GM19240 (cell line): ENCODE data around the gene DLST.

Experiments used
- DNase-seq: peaks from one replicate; pipeline ENCODE4 v3.0.0; 2011; ENCODE audit warnings: low spot score; ENCODE audit not compliant: insufficient read length

DLST gene

GRCh38 chr14:74938531-74939495, 57.1 kb downstream of the DLST start:
- no peak for DNase-seq

GRCh38 chr14:74940956-74941565, 59.3 kb downstream of the DLST start:
- no peak for DNase-seq

DNA sequence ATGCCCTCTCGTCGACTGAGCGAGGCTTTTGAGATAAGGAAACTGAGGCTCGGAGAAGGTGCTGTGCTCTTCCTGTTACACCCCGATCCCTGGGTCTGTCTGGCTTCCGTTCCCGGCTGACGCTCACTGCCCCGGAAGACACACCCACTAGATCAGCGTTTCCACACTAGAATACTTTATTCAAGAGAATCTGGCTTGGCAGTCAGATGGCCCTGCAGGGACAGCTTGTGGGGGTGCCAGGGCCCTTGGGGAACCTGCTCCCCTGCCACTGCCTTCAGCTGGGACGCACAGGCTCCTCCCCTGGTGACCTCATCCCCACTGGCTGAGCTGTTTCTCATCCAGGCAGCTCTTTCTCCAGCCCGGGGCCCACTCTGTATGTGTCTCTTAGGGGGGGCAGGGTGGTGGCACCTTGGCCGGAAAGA, 60.0 kb downstream of the DLST start:
- peak; percentile 61 for DNase-seq

DNA sequence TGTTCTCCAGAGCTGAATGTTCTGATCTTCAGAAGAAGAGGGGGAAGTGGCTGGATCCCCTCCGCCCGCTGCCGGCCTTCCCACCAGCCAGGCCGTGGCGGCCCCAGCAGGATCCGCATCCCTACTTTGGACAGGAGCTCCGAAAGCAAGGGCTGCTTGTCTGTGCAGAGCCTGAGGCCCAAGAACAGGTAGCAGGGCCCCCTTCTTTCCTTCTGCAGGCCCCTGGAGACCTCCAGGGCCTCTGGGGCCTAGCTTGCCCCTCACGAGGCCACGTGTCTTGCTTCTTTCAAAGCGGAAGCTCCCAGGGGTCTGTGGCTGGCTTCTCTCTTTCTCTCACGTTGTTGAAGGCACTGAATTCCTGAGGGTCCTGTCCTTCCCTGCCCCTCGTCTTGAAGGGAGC, 60.5 kb downstream of the DLST start:
- no peak for DNase-seq

DNA sequence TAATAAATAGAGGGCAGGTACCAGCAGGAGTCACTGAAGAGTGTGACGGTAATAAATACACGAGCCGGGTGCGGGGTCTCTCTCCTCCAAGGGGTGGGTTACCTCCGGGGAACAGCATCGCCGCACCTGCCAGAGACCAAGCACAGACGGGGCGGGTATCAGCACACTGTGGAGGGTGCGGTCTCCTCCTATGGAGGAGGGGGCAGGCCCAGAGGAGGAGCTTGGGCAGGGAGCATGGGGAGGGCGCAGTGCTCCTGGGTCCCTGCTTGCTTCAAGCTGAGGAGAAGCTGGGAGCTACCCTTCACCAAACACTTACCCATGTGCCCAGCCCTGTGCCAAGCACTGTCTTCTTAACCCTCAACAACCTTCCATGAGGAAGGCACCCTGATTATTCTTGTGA, 60.9 kb downstream of the DLST start:
- DNase-seq: no peak

DNA sequence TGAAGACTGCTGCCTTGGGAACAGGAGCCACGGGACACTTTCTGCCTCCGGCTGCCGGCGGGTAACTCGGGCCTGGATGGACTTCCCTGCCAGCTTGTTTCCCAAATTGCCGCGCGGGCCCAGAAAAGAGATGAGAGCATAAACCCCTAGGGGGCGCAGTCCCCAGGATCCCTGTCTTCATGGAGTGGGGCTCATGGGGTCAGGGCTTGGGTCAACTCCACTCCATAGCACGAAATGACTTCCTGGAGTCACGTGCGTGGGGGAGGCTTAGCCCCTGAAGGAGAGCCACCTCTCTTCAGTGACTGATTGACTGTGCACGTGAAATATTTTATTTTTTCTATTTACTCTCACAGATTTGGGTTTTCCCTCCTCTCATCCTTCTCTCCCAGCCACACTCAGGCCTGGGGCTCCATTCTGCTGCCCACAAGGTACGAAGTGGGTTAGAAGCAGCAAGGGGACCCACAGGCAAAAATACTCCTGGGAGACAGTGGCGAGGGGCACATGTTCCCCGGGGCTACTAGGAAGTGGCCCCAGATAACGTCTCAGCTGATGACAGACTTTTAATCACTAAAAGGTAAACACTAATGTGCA, 63.6 kb downstream of the DLST start:
- DNase-seq: no peak

- DNase-seq: peak; percentile 94
Observed at GRCh38 chr14:74945852-74946658, 64.3 kb downstream of the DLST start.

DNA sequence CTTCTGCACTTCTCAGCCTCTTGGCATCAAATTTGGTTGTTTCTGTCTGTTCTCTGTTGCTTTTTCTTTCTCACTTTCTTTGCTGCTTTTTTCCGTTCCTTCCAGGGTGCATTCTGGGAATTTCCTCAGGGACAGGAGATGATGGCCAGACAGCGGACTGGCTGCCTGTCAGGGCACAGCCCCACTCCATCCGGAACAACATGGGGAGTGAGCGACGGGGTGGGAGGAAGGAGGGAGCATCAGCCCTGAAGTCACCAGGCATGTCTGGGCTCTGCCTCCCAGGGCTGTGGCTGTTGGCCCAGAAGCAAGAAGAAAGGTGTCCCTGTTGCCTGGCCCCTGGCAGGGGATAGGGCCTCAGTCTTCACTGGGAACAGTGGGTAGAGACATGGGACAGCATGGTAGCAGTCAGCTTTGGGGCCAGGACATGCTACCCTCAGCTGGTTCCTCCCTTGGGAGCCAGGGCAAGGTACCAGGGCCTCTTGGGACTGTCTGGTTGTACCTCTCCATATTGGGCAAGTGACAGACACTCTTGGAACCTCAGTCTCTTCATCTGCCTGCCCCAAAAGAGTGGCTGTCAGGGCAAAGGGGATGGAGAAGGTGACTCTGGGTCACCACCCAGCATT, 65.1 kb downstream of the DLST start:
- no peak for DNase-seq

GRCh38 chr14:74947353-74948227, 65.9 kb downstream of the DLST start:
- DNase-seq: no peak

DNA sequence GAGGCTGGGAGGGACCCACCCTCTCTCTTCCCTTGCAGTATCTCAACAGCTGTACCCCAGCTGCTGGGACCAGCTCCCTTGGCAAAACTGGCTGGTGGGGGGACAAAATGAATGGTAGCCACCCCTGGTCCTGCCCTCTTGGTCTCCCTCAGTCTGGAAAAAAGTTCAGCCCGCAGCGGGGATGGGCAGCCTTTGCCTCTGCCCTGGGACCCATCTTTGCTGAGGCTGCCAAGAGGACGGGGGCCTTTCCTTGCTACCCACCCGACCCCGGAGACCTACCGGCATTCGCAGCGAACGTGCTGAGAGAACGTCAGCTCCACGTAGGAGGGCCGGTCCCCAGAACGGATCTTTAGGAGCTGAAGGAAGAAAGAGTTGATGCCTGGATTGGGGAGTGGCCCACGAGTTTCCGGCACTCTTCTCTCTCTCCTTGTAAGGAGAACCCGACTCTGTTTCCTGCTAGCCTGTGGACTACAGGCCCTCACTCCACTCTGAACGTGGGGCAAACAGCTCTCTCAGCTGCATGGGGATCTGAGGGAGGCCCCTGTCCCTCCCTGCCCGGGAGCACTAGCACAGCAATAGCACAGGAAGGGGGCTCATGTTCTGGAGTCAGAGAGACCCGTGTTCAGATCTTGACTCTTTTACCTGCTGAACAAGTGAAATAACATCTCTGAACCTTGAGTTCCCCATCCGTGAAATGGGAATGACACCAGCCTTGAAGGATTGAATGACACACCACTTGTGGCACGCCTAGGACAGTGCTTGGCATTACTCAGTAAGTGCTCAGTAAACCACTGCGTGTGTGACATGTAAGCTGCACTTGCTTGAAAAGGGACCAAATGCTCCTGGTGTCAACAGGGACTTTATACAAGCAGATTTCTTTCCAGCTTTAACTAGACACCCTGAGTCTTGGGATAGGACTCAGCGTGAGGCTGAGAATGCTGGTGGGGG, 66.8 kb downstream of the DLST start:
- no peak for DNase-seq

DNA sequence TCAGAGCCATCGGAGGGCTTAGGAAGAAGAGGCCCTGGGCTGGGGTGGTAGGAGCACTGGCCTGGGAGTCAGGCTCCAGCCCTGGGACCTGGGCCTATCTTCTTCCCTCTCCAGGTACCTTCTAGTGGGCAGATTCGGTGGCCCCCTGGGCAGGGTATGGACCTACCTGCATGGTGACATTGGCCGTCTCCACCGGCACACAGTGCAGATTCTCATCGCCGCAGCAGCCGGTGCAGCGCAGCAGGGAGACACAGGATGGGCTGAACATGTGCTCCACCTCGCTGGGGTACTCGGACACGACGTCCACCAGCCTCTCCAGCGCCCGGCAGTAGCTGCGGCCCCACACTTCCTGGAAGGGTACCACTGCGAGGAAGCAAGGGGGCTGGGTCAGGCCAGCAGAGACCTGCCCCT, 67.5 kb downstream of the DLST start:
- no peak for DNase-seq

DNA sequence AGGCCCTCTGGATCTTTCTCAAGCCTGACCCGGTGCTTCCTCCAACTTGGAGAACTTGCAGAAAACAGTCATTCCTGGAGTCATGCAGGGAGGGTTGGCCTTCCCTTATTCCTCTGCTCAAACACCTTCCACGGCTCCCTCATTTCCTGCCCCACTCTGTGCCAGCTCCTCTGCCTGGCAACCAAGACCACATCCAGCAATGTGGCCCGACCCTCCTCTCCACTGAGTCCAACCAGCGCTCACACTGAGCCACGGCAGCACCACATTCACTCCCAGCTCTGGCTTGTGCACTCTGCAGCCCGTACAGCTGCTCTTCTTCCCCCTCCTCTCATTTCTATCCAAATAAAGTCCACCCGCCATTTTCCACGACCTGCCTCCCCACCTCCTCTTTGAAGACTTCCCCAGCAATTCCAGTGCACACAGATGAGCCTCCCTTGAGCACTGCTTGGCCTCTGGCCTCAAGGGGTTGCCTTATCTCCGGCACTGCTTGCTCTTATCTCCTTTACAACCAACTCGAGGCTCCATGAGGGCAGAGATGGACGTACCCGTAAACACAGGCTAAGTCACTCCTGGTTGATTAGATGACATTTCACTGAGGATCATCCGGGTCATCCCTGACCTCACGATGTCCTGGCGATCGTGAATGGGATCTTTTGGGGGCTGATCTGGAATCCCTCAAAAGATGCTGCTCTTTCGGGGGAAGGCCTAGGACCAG, 68.3 kb downstream of the DLST start:
- DNase-seq: no peak

DNA sequence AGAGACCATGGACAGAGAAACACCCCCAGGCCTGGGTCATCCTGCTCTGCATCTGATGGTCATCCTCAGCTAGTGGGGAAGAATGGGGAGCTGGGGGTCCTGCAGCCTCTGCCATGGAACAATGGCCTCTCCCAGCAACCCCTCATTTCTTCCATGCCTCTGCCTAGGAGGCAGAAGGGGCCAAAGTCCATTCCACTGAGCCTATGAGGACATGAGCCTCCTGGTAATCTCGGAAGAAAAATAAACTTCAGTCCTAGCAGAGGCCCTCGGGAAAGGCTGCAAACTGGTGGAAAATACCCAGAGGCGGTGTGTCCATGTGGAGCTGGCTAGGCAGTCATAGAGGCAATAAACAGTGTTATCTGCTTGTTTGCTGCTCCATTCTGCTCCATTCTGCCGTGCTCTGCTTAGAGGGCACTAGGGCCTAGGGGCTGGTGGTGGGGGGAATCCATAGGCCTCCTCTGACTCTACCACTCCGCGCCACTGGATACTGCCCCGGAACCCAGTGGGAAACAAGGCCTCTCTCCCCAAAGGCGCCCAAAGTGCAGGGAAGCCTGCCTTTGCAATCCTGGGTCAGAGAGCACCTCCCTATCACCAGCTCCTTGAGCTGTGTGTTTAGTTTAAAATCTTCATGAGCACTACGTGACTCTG, 69.2 kb downstream of the DLST start:
- no peak for DNase-seq

GRCh38 chr14:74951443-74952179, 69.9 kb downstream of the DLST start:
- no peak for DNase-seq

DNA sequence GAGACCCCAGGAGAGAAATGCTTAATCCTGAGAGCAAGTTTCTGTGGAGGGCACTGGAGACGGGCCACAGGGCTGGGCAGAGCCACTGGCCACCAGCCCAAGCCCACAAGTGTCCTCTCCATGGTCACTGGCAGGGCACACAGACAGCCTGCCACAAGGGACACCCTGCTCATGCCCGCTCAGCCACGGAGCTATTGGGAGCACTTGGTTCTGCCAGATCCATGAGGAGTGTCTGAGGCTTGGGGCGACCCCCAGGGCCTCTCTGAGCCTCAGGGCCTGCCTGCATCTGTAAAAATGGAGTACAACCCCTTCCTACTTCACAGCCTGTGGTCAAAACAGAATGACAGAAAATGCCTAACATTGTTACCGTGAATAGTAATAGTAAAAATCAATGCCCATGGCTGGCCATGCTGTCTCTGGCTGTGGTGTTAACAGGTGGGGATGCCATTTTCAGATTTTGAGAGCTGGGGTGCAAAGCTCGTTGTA, 70.5 kb downstream of the DLST start:
- DNase-seq: no peak

DNA sequence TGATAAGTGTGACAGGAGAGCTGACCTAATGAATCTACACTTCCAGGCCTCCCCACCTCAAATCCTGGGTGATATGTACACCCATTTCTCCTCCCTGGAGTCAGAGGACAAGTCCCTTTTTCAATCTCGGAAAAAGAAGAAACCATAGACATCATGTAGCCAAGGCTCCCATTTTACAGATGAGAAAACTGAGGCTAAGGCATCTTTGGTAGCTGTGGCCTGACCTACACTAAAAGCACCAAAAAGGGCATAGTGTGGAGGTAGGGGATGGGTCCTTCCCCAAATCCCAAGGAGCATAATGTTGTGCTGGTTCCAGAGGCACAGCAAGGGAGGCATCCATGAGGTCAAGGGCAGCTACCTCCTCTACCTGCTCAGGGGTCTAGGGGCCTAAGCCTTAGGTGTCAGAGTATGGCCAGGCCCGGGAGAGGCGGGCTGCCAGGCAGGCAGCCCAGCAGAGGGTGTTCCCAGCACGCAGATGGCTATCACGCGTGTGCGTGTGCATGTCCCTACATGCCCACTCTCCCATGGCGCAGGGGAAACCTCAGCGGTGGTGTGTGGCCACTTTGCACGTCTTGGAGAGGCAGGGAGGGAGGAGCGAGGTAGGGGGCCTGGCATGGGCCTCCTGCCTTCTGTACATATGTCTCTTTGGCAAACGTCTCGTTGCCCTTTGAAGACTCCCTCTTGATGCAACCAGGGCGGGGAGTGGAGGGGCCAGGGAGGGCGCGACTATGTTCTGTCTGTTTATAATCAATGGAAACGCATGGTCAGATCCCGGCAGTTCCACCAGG, 71.2 kb downstream of the DLST start:
- no peak for DNase-seq
